Measurements from ENCODE around the gene MKI67. TPM values are rescaled to one million over a fixed set of nuclear protein-coding genes. Genes with fewer than 3 reads are reported as not detected.

MKI67 gene
- total and polyA plus RNA-seq, 9 of the 15 experiments (the other 6 are each of a cell fraction or from before 2014, with no cell fraction given): 11.8 to 86.5 (median 36.0) TPM

- POLR2A ChIA-PET: no interaction called here
- no TSS peak for BruUV-seq (replicated peaks)
- WGBS (ENCODE audit: insufficient coverage, low coverage, missing lambda C conversion rate): 0% methylated on average over 2 of the region's 3 CpGs
Measured at GRCh38 chr10:128081720-128082119, 44.5 kb downstream of the MKI67 start.

More at GRCh38 chr10:128081720-128082119, 44.5 kb downstream of the MKI67 start:
- Histone ChIP-seq H3K27ac (ENCODE audit: extremely low read depth, low read depth, low read length) (no peak overlapping the region), H3K9me3 (replicated peaks; ENCODE audit: control insufficient read depth, insufficient read depth, low read depth, low read length) (no peaks in the 10 kb centered on the region), H2AFZ (ENCODE audit: low read depth, low read length) (no peak overlapping the region), H3K4me1 (replicated peaks in 1 of 2; ENCODE audit: control insufficient read depth in 2 of 2, insufficient read depth in 2 of 2, low read length in 2 of 2) (no peaks in the 10 kb centered on the region), H3K79me2 (ENCODE audit: control insufficient read depth, insufficient read depth, low read length) (no peaks in the 10 kb centered on the region), H3K9me1 (ENCODE audit: control insufficient read depth, insufficient read depth, low read length) (no peaks in the 10 kb centered on the region), H3K27me3 (ENCODE audit: control insufficient read depth in 2 of 2, insufficient read depth in 2 of 2, low read length in 2 of 2) (peaks cover 0 to 39% of the 10 kb centered on the region in 2 experiments; a peak in 3 of 5 replicates), H3K4me2 (ENCODE audit: insufficient read depth, low read length) (no peak overlapping the region), H4K20me1 (replicated peaks; ENCODE audit: control insufficient read depth, insufficient read depth, low read length) (0 out of 2 replicates have a peak, but pooled peaks cover 5% of the 10 kb centered on the region), H3K36me3 (ENCODE audit: control insufficient read depth, insufficient read depth, low read length) (no peaks in the 10 kb centered on the region), H3K9ac (ENCODE audit: insufficient read depth in 1 of 2, low read depth in 2 of 2, low read length in 2 of 2) (no peak overlapping the region), H3K4me3 (no peak overlapping the region)
- TF ChIP-seq TFE3 (CRISPR knock-in tag; IDR thresholded peaks at IDR 0.05): no peak
- TF ChIP-seq SIX5 (IDR thresholded peaks at IDR 0.05; ENCODE audit: borderline replicate concordance in 1 of 2, insufficient read depth in 1 of 2, low read depth in 1 of 2, low read length in 2 of 2): no peak
- no peak for TF ChIP-seq ZNF316 (IDR thresholded peaks at IDR 0.05)
- TF ChIP-seq PTBP1 (IDR thresholded peaks at IDR 0.05; ENCODE audit: low read depth, low read length): no peak
- no peak for DNase-seq (ENCODE audit: extremely low read depth in 1 of 4, low spot score in 3 of 4)
- no peak for ATAC-seq
- in situ Hi-C loops (cut with MboI) (no loop called here), intact Hi-C loops (cut with micrococcal nuclease) (no loop called here)
- CTCF ChIA-PET (ENCODE audit: low intra/inter-chr PET ratio): no interaction called here
- FAIRE-seq: no peak

Data from K562 (cell line).